Vagina (tissue), 2 donors: ENCODE results near the gene KRT33B.

ENCODE experiments used
- CTCF ChIP-seq, 3 experiments: fragments of 450-650 bp in 2 of 3; fragments of 200-600 bp in 1 of 3; sonication (generic) in 1 of 3; IDR thresholded peaks; one replicate each; pipeline ENCODE4 v1.5.1; 2017 to 2019; ENCODE audit warnings: antibody characterized with exemption in 3 of 3, mild to moderate bottlenecking in 2 of 3, moderate library complexity in 2 of 3
- POLR2AphosphoS5 ChIP-seq, 2 donors: sonication (generic); formaldehyde crosslinking; IDR thresholded peaks; one replicate each; pipeline ENCODE4 v1.9.0; 2017; ENCODE audit warnings: antibody characterized with exemption in 2 of 2, mild to moderate bottlenecking in 2 of 2, low read depth in 1 of 2; ENCODE audit not compliant: insufficient read depth in 1 of 2

DNA sequence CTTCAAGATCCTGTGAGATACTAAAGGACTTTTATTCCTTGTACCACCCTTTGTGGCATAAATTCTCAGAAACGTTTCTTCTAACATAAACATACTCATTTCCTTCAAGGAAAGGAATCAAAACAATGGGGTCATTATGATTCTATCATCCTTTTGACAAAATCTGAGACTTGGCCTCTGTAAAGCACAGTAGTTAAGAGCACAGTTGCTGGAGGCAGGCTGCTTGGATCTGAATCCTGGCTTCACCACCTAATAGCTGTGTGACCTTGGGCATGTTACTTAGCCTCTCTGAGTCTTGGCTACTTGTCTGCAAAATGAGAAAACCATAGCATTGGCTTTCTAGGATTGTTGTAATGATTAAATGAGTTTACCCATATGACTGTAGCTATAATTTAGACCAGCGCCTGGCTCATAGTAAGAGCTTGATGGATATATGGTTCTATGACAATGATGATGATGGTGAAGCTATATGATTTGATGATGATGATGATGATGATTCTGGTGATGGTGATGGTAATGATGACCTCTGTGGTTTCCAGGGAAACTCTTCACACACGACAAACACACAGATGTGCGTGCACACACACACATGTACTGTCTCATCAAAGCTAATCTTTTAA is 33.9 kb upstream of the KRT33B start:
- no peak for TF ChIP-seq CTCF (IDR thresholded peaks at IDR 0.05)
- no peak for TF ChIP-seq POLR2AphosphoS5 (IDR thresholded peaks at IDR 0.05; ENCODE audit: insufficient read depth in 1 of 2, low read depth in 1 of 2)
